ENCODE measurements around the gene LRTM1.

Gene LRTM1

DNA sequence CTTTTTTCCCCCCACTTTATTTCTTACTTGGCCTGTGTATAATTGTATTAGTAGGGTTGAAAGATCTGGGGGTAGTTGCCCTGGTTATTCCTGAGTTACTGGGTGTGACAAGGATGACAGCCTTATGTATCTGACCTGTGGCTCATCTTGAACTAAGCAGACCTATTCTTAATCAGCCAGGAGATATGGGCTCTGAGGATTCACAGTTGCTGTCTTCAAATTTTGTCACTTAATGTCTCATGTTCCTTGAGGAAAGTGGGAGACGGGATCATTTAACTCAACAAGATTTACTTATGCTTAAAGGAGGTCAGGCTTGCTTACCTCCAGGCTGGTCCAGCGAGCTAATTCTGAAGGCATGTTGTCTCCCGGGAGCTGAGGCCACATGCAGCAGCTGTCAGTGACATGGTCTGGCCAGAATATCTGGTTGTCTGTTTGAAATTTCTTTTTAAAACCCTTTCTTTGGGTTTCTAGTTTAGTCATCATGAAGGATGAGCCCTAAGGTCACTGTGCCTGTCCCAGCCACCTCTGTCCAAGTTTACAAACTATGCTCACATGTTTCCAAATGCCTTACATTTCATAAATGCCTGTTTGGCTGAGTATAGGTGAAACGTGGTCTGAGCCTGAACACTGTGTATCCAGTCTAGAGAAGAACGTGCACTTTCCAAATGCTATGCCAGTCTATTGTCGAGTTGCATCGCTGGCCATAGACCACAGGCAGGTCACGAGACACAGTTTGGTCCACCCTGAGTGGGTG is 26.8 kb downstream of the LRTM1 start:
- Histone ChIP-seq H3K4me1 (ENCODE audit: control insufficient read depth, insufficient read depth, low read length) (no peaks in the 10 kb centered on the region), H3K36me3 (ENCODE audit: control insufficient read depth, insufficient read depth, low read length) (no peaks in the 10 kb centered on the region), H3K4me3 (ENCODE audit: insufficient read depth, low read depth, low read length) (no peak overlapping the region), H3K27me3 (ENCODE audit: control insufficient read depth, insufficient read depth, low read length, poor library complexity, severe bottlenecking) (no peaks in the 10 kb centered on the region), H3K27ac (ENCODE audit: insufficient read depth, low read depth, low read length, poor library complexity, severe bottlenecking) (no peak overlapping the region), H3K9me3 (ENCODE audit: control insufficient read depth, low read length) (no peaks in the 10 kb centered on the region)
- WGBS, 2 experiments: 89 to 93% methylated on average over 8 of the region's 8 CpGs

DNA sequence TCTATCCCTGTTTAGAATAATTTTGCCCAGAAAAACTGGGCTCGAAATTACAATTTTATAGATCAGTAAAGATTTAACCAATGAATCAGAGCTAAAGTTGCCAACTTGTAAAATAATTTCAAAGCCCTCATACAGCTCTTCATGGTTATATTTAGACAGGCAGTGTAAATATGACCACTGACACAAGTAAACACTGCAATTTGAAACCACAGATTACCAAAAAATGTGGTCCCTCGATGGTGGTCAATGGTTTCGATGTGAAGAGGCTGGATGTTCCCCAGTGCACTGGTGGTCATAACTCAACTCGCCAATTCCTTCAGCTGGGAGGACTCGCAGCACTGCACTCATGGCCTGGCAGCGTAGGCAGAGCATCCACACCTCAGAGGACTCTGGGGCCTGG is 28.6 kb downstream of the LRTM1 start:
- Histone ChIP-seq H3K27ac (ENCODE audit: insufficient read depth, low read depth, low read length, poor library complexity, severe bottlenecking) (no peak overlapping the region), H3K36me3 (ENCODE audit: control insufficient read depth, insufficient read depth, low read length) (no peaks in the 10 kb centered on the region), H3K27me3 (ENCODE audit: control insufficient read depth, insufficient read depth, low read length, poor library complexity, severe bottlenecking) (no peaks in the 10 kb centered on the region), H3K4me3 (ENCODE audit: insufficient read depth, low read depth, low read length) (no peak overlapping the region), H3K4me1 (ENCODE audit: control insufficient read depth, insufficient read depth, low read length) (no peaks in the 10 kb centered on the region), H3K9me3 (ENCODE audit: control insufficient read depth, low read length) (no peaks in the 10 kb centered on the region)
- WGBS, 2 experiments: 94 to 95% methylated on average over 6 of the region's 6 CpGs

DNA sequence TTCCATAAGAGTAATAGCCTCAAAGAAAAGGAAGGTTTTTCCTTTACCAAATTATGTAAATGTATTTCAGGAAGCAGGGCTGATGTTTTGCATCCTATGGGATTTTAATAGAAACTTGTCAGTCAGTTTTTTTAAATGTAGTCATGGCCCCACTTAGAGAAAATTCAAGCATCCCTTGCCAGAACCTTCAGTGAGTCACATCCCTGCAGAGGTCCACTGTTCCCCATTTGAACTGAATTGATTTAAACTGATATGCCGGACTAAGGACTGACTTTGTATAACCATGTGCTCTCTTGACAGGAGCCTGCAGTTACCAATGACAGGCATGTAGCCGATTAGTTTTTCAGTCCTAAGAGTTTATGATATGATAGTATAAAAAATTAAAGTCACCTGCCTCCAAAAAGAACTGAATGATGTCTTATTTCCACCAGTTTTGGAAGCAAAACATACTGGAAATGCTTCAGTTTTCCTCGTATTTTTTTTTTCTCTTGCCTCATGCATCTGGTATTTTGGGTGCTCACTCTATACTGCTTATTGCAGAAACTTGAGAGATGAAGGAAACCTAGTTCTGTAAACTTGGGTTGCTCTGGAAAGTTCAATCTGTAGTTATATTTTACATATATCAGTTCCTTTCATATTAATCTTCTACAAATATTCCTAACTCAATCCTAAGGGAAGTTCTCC is 30.7 kb downstream of the LRTM1 start:
- H3K36me3 ChIP-seq (ENCODE audit: control insufficient read depth, insufficient read depth, low read length): no peaks in the 10 kb centered on the region
- H3K9me3 ChIP-seq (ENCODE audit: control insufficient read depth, low read length): no peaks in the 10 kb centered on the region
- no peak overlapping the region for H3K4me3 ChIP-seq (ENCODE audit: insufficient read depth, low read depth, low read length)
- no peak overlapping the region for H3K27ac ChIP-seq (ENCODE audit: insufficient read depth, low read depth, low read length, poor library complexity, severe bottlenecking)
- no peaks in the 10 kb centered on the region for H3K27me3 ChIP-seq (ENCODE audit: control insufficient read depth, insufficient read depth, low read length, poor library complexity, severe bottlenecking)
- WGBS, 2 experiments: 96% methylated on average over 3 of the region's 3 CpGs
- H3K4me1 ChIP-seq (ENCODE audit: control insufficient read depth, insufficient read depth, low read length): no peaks in the 10 kb centered on the region

DNA sequence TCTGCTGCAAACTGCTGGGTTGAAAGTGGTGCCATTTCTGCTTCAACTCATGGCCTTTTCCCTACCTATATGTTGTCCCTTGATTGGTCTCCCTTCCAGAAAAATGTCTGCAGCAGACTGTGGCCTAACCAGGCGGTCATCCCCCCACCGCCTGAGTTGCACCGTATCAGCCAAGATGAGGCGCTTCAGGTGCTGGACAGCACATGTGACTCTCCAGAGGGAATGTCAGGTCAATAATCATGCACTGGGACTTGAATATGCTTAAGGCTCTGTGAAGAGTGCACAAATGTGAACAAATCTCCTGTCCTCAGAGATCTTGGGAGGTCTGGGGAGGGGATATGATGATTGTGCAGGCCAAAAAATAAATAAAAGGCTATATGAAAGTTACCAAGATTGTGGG is 32.2 kb downstream of the LRTM1 start:
- H3K4me3 ChIP-seq (ENCODE audit: insufficient read depth, low read depth, low read length): no peak overlapping the region
- H3K4me1 ChIP-seq (ENCODE audit: control insufficient read depth, insufficient read depth, low read length): peaks cover 3% of the 10 kb centered on the region
- 93 to 96% methylated on average over 4 of the region's 4 CpGs for WGBS, 2 experiments
- no peaks in the 10 kb centered on the region for H3K27me3 ChIP-seq (ENCODE audit: control insufficient read depth, insufficient read depth, low read length, poor library complexity, severe bottlenecking)
- H3K36me3 ChIP-seq (ENCODE audit: control insufficient read depth, insufficient read depth, low read length): no peaks in the 10 kb centered on the region
- H3K27ac ChIP-seq (ENCODE audit: insufficient read depth, low read depth, low read length, poor library complexity, severe bottlenecking): no peak overlapping the region
- H3K9me3 ChIP-seq (ENCODE audit: control insufficient read depth, low read length): no peaks in the 10 kb centered on the region

DNA sequence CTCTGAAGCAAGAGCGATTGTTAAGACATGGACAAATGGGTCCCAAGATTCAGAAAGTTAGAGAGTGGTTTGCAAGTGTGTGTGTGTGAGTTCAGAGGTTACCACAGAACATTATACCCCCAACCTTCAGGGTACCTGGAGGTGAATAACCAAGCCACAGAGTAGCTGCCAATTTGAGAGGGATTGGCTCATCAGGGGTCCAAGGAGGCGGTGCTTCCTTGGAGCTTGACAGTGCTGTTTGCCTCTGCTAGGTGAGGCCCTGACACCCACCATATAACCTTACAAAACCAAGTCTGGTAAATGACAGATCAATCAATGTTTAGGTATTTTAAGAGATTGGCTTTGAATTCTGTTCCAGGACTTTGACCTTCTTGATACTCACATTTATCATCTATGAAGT is 35.7 kb downstream of the LRTM1 start:
- H3K27ac ChIP-seq (ENCODE audit: insufficient read depth, low read depth, low read length, poor library complexity, severe bottlenecking): no peak overlapping the region
- H3K4me3 ChIP-seq (ENCODE audit: insufficient read depth, low read depth, low read length): no peak overlapping the region
- H3K27me3 ChIP-seq (ENCODE audit: control insufficient read depth, insufficient read depth, low read length, poor library complexity, severe bottlenecking): no peaks in the 10 kb centered on the region
- H3K4me1 ChIP-seq (ENCODE audit: control insufficient read depth, insufficient read depth, low read length): peaks cover 3% of the 10 kb centered on the region
- H3K9me3 ChIP-seq (ENCODE audit: control insufficient read depth, low read length): no peaks in the 10 kb centered on the region
- H3K36me3 ChIP-seq (ENCODE audit: control insufficient read depth, insufficient read depth, low read length): no peaks in the 10 kb centered on the region
- WGBS, 2 experiments: 97 to 100% methylated on average over 2 of the region's 2 CpGs

DNA sequence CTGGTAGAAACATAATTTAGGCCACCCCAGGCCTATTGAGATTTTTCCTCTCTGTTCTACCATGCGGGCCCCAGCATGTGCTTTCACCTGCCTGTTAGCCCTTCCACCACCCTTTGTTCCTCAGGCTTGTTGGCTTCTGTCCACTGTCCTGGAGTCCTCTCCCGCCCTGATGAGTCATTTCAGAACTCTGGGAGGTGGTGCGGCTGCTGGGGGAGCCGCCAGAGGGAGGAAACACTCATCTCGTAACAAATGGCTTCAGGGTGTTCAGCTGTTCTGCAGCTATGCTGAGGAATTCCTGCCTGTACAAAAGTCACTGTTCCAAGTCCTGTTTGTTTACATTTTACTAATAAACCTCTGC is 36.3 kb downstream of the LRTM1 start:
- Histone ChIP-seq H3K27me3 (ENCODE audit: control insufficient read depth, insufficient read depth, low read length, poor library complexity, severe bottlenecking) (no peaks in the 10 kb centered on the region), H3K9me3 (ENCODE audit: control insufficient read depth, low read length) (no peaks in the 10 kb centered on the region), H3K4me1 (ENCODE audit: control insufficient read depth, insufficient read depth, low read length) (peaks cover 3% of the 10 kb centered on the region), H3K36me3 (ENCODE audit: control insufficient read depth, insufficient read depth, low read length) (no peaks in the 10 kb centered on the region), H3K27ac (ENCODE audit: insufficient read depth, low read depth, low read length, poor library complexity, severe bottlenecking) (no peak overlapping the region), H3K4me3 (ENCODE audit: insufficient read depth, low read depth, low read length) (no peak overlapping the region)
- WGBS, 2 experiments: 78% methylated on average over 5 of the region's 5 CpGs

DNA sequence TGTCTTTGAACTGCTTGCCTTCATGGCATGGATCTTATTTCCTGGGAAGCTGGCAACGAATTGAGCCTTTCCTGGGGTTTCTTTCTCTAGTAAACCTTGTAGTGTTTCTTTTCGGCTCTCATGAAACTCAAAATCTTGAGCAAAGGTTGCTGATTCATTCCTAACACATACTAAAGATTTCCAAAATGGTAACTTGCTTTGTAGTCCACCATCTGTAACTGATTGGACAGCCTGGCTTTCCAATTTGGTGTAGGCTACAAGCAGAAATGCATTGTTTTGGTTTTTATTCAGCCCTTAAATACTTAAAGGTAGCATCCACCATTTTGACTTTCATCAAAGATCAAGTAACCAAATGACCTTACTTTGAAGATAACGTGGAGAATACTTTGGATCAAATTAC is 38.1 kb downstream of the LRTM1 start:
- 88 to 93% methylated on average over 3 of the region's 3 CpGs for WGBS, 2 experiments
- Histone ChIP-seq H3K27me3 (ENCODE audit: control insufficient read depth, insufficient read depth, low read length, poor library complexity, severe bottlenecking) (no peaks in the 10 kb centered on the region), H3K9me3 (ENCODE audit: control insufficient read depth, low read length) (no peaks in the 10 kb centered on the region), H3K4me3 (ENCODE audit: insufficient read depth, low read depth, low read length) (no peak overlapping the region), H3K36me3 (ENCODE audit: control insufficient read depth, insufficient read depth, low read length) (no peaks in the 10 kb centered on the region), H3K4me1 (ENCODE audit: control insufficient read depth, insufficient read depth, low read length) (peaks cover 3% of the 10 kb centered on the region), H3K27ac (ENCODE audit: insufficient read depth, low read depth, low read length, poor library complexity, severe bottlenecking) (no peak overlapping the region)

DNA sequence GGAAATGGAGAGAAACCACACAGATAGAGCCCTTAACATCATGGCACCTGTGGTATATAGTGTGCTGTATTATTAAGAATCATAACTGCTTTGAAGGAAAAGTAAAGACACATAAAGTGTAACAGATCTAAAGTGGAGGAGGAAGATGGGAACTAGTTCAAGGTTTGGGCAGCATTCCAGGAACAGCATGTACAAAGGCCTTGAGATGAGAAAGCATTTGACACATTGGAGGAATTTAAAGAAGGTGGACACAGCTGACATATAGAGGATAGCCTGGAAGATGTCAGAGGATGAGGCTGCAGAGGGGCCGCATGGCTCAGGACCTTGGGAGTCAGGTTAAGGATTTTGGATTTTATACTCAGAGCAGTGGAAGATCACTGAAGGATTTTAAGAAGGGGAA is 39.0 kb downstream of the LRTM1 start:
- 87 to 100% methylated on average over 1 of the region's 1 CpG for WGBS, 2 experiments
- H3K4me3 ChIP-seq (ENCODE audit: insufficient read depth, low read depth, low read length): no peak overlapping the region
- peaks cover 3% of the 10 kb centered on the region for H3K4me1 ChIP-seq (ENCODE audit: control insufficient read depth, insufficient read depth, low read length)
- no peaks in the 10 kb centered on the region for H3K36me3 ChIP-seq (ENCODE audit: control insufficient read depth, insufficient read depth, low read length)
- no peak overlapping the region for H3K27ac ChIP-seq (ENCODE audit: insufficient read depth, low read depth, low read length, poor library complexity, severe bottlenecking)
- no peaks in the 10 kb centered on the region for H3K27me3 ChIP-seq (ENCODE audit: control insufficient read depth, insufficient read depth, low read length, poor library complexity, severe bottlenecking)
- no peaks in the 10 kb centered on the region for H3K9me3 ChIP-seq (ENCODE audit: control insufficient read depth, low read length)

DNA sequence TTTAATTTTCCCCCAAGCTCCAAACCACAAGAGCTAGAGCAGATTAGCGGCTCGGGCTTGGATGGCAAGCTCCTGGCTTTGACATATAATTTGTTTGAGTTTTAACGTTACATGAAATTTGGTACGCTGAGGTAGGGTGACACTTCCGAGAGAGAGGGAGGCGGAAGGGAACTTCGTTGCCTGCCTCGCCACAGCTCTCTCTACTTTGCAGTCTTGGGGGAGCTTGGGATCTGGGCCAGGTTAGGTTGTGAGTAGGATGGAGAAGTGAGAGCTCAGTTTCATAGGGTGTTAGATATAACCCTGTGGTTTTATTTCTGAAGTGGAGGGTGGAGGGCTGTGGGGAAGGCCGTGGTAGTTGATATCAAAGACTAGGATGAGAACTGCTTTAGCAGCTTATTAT is 39.7 kb downstream of the LRTM1 start:
- Histone ChIP-seq H3K27me3 (ENCODE audit: control insufficient read depth, insufficient read depth, low read length, poor library complexity, severe bottlenecking) (no peaks in the 10 kb centered on the region), H3K4me3 (ENCODE audit: insufficient read depth, low read depth, low read length) (no peak overlapping the region), H3K4me1 (ENCODE audit: control insufficient read depth, insufficient read depth, low read length) (peaks cover 3% of the 10 kb centered on the region), H3K36me3 (ENCODE audit: control insufficient read depth, insufficient read depth, low read length) (no peaks in the 10 kb centered on the region), H3K9me3 (ENCODE audit: control insufficient read depth, low read length) (no peaks in the 10 kb centered on the region), H3K27ac (ENCODE audit: insufficient read depth, low read depth, low read length, poor library complexity, severe bottlenecking) (no peak overlapping the region)
- WGBS, 2 experiments: 98 to 99% methylated on average over 8 of the region's 9 CpGs

DNA sequence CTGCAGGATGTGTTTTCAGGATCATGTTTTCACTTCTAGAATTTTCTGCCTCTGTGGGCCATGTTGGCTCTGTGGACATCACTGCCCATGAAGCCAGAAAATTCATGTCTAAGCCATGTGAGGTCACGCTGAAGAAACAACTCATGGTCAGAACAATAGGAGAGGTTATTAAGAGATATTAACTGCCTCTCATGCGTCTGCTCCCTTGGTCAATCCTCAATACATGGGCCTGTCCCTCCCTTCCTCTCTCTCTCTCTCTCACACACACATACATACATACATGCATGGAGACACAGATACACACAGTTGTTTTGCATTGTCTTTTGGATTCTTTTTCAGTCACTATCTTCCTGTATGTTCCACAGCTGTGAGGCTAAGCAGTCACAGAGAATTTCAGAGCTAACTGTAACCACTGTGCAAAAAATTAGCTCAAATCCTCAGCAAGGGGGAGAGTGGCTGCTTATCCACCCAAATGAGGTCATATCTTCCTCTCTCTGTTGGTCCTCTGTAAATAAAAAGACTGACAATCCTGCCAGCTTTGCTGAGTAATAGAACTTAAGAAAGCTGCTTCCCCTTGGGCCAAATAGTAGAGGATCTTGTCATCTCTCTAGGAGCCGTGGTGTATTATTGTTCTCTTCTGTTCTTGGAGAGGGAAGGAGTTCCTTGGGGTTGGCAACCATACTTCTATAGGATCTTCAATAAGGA is 45.6 kb downstream of the LRTM1 start:
- no peaks in the 10 kb centered on the region for H3K9me3 ChIP-seq (ENCODE audit: control insufficient read depth, low read length)
- no peaks in the 10 kb centered on the region for H3K4me1 ChIP-seq (ENCODE audit: control insufficient read depth, insufficient read depth, low read length)
- H3K36me3 ChIP-seq (ENCODE audit: control insufficient read depth, insufficient read depth, low read length): no peaks in the 10 kb centered on the region
- no peaks in the 10 kb centered on the region for H3K27me3 ChIP-seq (ENCODE audit: control insufficient read depth, insufficient read depth, low read length, poor library complexity, severe bottlenecking)
- no peak overlapping the region for H3K4me3 ChIP-seq (ENCODE audit: insufficient read depth, low read depth, low read length)
- WGBS, 2 experiments: 54 to 58% methylated on average over 3 of the region's 3 CpGs
- no peak overlapping the region for H3K27ac ChIP-seq (ENCODE audit: insufficient read depth, low read depth, low read length, poor library complexity, severe bottlenecking)

Data from ectodermal cell (in vitro differentiated cells).